K562 (cell line): Measurements from ENCODE around the gene GUCA2B. TPM values are rescaled to one million over a fixed set of nuclear protein-coding genes. Genes with fewer than 3 reads are reported as not detected.

Experiments used
- ATAC-seq: fragments of 200-7000 bp; cut with Tn5 transposase; 3 replicates; pipeline ENCODE4 v1.9.1; 2020; ENCODE audit warnings: moderate library complexity
- BruUV-seq: library from RNA; stranded (reverse); fragments of 400-500 nt; replicated peaks from 2 replicates; lab custom pipeline; 2021; lab: Mats Ljungman, UMichigan
- CTCF ChIA-PET: fragments of 300-600 bp; formaldehyde crosslinking; extraction: SDS; loops from one replicate; lab custom pipeline; 2021; ENCODE audit warnings: low intra/inter-chr PET ratio; lab: Yijun Ruan, JAX
- POLR2A ChIA-PET: fragments of 300-600, 350-650 bp; sonication (Branson Sonifier 250); formaldehyde crosslinking; extraction: SDS; loops from one replicate; lab custom pipeline; 2021; ENCODE audit warnings: antibody characterized with exemption, inconsistent platforms; lab: Yijun Ruan, JAX
- DNase-seq, 4 experiments: peaks; one replicate each; pipeline versions ENCODE4 v3.0.0 to v3.0.0-alpha.2; 2011 to 2018; ENCODE audit warnings: low spot score in 3 of 4, mixed read lengths in 3 of 4; ENCODE audit errors: extremely low read depth in 1 of 4
- FAIRE-seq: peaks from 2 replicates; lab custom pipeline; 2011; peaks lifted over from hg19 to GRCh38; lab: Jason Lieb, UNC
- H2AFZ ChIP-seq: 2 replicates; pipeline ENCODE4 v1.6.0; 2011; ENCODE audit warnings: low read depth, low read length, control low read depth, inconsistent platforms
- H3K27ac ChIP-seq: fragments of 200-600 bp; 3 replicates; pipeline ENCODE4 v1.8.0; 2011; ENCODE audit warnings: low read depth, mild to moderate bottlenecking, control low read depth, inconsistent platforms, low read length, moderate library complexity, mixed read lengths; ENCODE audit errors: extremely low read depth
- H3K27me3 ChIP-seq, 2 experiments: fragments of 300-600 bp in 1 of 2; 2 replicates in 1 of 2; 3 replicates in 1 of 2; pipeline versions ENCODE4 v1.6.0 to v1.8.0; 2011; ENCODE audit warnings: inconsistent platforms in 2 of 2, low read length in 2 of 2, mild to moderate bottlenecking in 1 of 2, mixed read lengths in 1 of 2, moderate library complexity in 1 of 2; ENCODE audit not compliant: control insufficient read depth in 2 of 2, insufficient read depth in 2 of 2
- H3K36me3 ChIP-seq: fragments of 300-600 bp; 3 replicates; pipeline ENCODE4 v1.8.0; 2011; ENCODE audit warnings: mild to moderate bottlenecking, low read length, inconsistent platforms; ENCODE audit not compliant: control insufficient read depth, insufficient read depth
- H3K4me1 ChIP-seq, 2 experiments: fragments of 200-600 bp in 1 of 2; replicated peaks in 1 of 2; 2 replicates in 1 of 2; 3 replicates in 1 of 2; pipeline versions ENCODE4 v1.5.1 to v1.8.0; 2011; ENCODE audit warnings: inconsistent platforms in 2 of 2, low read length in 2 of 2, mild to moderate bottlenecking in 1 of 2, mixed read lengths in 1 of 2, moderate library complexity in 1 of 2; ENCODE audit not compliant: control insufficient read depth in 2 of 2, insufficient read depth in 2 of 2
- H3K4me2 ChIP-seq: 2 replicates; pipeline ENCODE4 v1.6.1; 2011; ENCODE audit warnings: low read length, control low read depth, inconsistent platforms, mixed read lengths; ENCODE audit not compliant: insufficient read depth
- H3K4me3 ChIP-seq: fragments of 200-600 bp; sonication (generic), shearing (Covaris generic); 2 replicates; pipeline ENCODE4 v1.5.1; 2016; ENCODE audit warnings: control low read depth, inconsistent platforms
- H3K79me2 ChIP-seq: fragments of 200-600 bp; 3 replicates; pipeline ENCODE4 v1.8.0; 2011; ENCODE audit warnings: low read length, inconsistent platforms; ENCODE audit not compliant: control insufficient read depth, insufficient read depth
- H3K9ac ChIP-seq, 2 experiments: 2 replicates each; pipeline versions ENCODE4 v1.6.0 to v1.6.1; 2011; ENCODE audit warnings: low read depth in 2 of 2, low read length in 2 of 2, control low read depth in 1 of 2, inconsistent platforms in 1 of 2, mild to moderate bottlenecking in 1 of 2, mixed read lengths in 1 of 2; ENCODE audit not compliant: insufficient read depth in 1 of 2
- H3K9me1 ChIP-seq: one replicate; pipeline ENCODE4 v1.6.0; 2011; ENCODE audit warnings: inconsistent platforms, mild to moderate bottlenecking, low read length, moderate library complexity; ENCODE audit not compliant: control insufficient read depth, insufficient read depth
- H3K9me3 ChIP-seq: replicated peaks from 2 replicates; pipeline ENCODE4 v1.5.1; 2011; ENCODE audit warnings: low read depth, low read length, inconsistent platforms; ENCODE audit not compliant: control insufficient read depth, insufficient read depth
- H4K20me1 ChIP-seq: replicated peaks from 2 replicates; pipeline ENCODE4 v1.6.1; 2011; ENCODE audit warnings: low read length, inconsistent platforms, mixed read lengths; ENCODE audit not compliant: control insufficient read depth, insufficient read depth
- BRF1 ChIP-seq: IDR thresholded peaks from 3 replicates; pipeline ENCODE4 v1.6.1; 2011; ENCODE audit warnings: borderline replicate concordance, mild to moderate bottlenecking; ENCODE audit not compliant: insufficient read length; ENCODE audit errors: extremely low read depth
- ETV1 ChIP-seq: fragments of 450-650 bp; conservative IDR thresholded peaks from 2 replicates; pipeline ENCODE4 v1.6.1; 2016; ENCODE audit warnings: missing genetic modification characterization, control low read depth, low read depth, missing compliant biosample characterization
- HDAC2 ChIP-seq: fragments of 450-650 bp; IDR thresholded peaks from 2 replicates; pipeline ENCODE4 v1.6.1; 2016; ENCODE audit warnings: mild to moderate bottlenecking
- NFIX ChIP-seq: fragments of 250-450 bp; sonication (Bioruptor Pico); IDR thresholded peaks from 2 replicates; pipeline ENCODE4 v1.4.0; 2020; ENCODE audit warnings: low read depth, mild to moderate bottlenecking, moderate library complexity
- POLR3A ChIP-seq: IDR thresholded peaks from 2 replicates; pipeline ENCODE4 v1.6.1; 2011; ENCODE audit warnings: borderline replicate concordance, mild to moderate bottlenecking, moderate library complexity; ENCODE audit not compliant: insufficient read length, insufficient read depth; ENCODE audit errors: extremely low read depth
- RBM17 ChIP-seq: fragments of 200-400 bp; formaldehyde crosslinking; IDR thresholded peaks from 2 replicates; pipeline ENCODE4 v1.6.1; 2017; ENCODE audit warnings: low read depth, mild to moderate bottlenecking, low read length, borderline replicate concordance
- ZNF707 ChIP-seq: fragments of 250-450 bp; sonication (Bioruptor Pico); conservative IDR thresholded peaks from 2 replicates; pipeline ENCODE4 v1.8.0; 2022; ENCODE audit warnings: inconsistent platforms, mild to moderate bottlenecking, moderate library complexity
- WGBS: fragments of 100-300 bp; shearing (Covaris generic); methylation state at CpG from one replicate; pipeline ENCODE4 v1.1.6; 2016; ENCODE audit warnings: low coverage, mixed read lengths; ENCODE audit not compliant: insufficient coverage; ENCODE audit errors: missing lambda C conversion rate; 5-methylcytosine and 5-hydroxymethylcytosine counted together
- in situ Hi-C: fragments of 300-500 bp; cut with MboI; formaldehyde crosslinking; loops from 4 replicates; pipeline ENCODE4 v1.15.0; 2018; ENCODE audit warnings: inconsistent platforms, mixed read lengths
- intact Hi-C: fragments of 100-400 bp; cut with micrococcal nuclease; formaldehyde crosslinking; loops from 2 replicates; pipeline ENCODE4 v1.14.2; 2022
- polyA plus RNA-seq, 8 experiments: library from polyadenylated mRNA; depleted of rRNA in 4 of 8; stranded (reverse) in 5 of 8; unstranded in 3 of 8; fragments of >200 nt; fragmentation: Nextera tagmentation in 2 of 8; fragmentation: Illumina TruSeq in 1 of 8; extraction: Ambion mirVana in 2 of 8; extraction: Trizol in 1 of 8; gene quantifications; 2 replicates each; pipeline versions ENCODE4 v1.2.1 to v1.2.3, GENCODE V29; 2011 to 2014; ENCODE audit warnings: inconsistent platforms in 1 of 8, missing spikeins in 1 of 8
- total RNA-seq, 7 experiments: library from RNA; depleted of rRNA in 6 of 7; stranded (reverse); fragments of >200 nt in 6 of 7; fragmentation: Illumina TruSeq in 2 of 7; extraction: Trizol in 2 of 7; gene quantifications; 2 replicates each; pipeline versions ENCODE4 v1.2.1 to v1.2.3, GENCODE V29; 2011 to 2021; ENCODE audit warnings: low replicate concordance in 1 of 7
- TF ChIP-seq, protein P1 (sequence below): fragments of 450-650 bp; formaldehyde crosslinking; IDR thresholded peaks from 2 replicates; pipeline ENCODE4 v1.4.0; 2020; ENCODE audit warnings: mild to moderate bottlenecking, mixed read lengths
- TF ChIP-seq, protein P2 (sequence below): fragments of 450-650 bp; formaldehyde crosslinking; IDR thresholded peaks from 2 replicates; pipeline ENCODE4 v1.4.0; 2022; ENCODE audit warnings: missing genetic modification characterization
- TF ChIP-seq, protein P3 (sequence below): sonication (generic); formaldehyde crosslinking; IDR thresholded peaks from 2 replicates; pipeline ENCODE4 v1.9.0; 2022; ENCODE audit warnings: mild to moderate bottlenecking, missing genetic modification reagents

Gene GUCA2B
- total and polyA plus RNA-seq, 9 of the 15 experiments (the other 6 are each of a cell fraction or from before 2014, with no cell fraction given): not detected

DNA sequence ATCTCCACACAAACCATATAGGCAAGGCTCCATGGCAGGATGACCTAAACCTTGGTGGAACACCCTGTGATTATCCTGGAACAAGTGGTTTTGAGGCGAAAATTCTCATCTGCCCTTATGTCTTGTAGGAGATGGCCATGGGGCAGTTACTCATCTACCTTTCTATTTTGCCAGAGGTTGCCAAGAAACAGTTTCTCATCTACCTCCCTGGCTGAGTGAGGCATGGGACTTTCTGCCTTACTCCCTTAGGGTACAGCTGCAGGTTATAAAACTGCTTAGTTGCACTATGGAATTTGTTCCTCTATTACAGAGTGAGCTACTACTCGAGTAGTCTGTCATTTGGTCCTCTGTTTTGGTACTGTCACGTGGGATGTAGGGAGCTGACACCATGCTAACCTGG, 42.6 kb downstream of the GUCA2B start:
- H3K27me3 ChIP-seq: no peaks in the 10 kb centered on the region
- ChIA-PET CTCF (no interaction called here), POLR2A (no interaction called here)
- no peaks in the 10 kb centered on the region for H3K9me1 ChIP-seq
- no peaks in the 10 kb centered on the region for H3K9me3 ChIP-seq
- no peak for ATAC-seq
- 82% methylated on average over 3 of the region's 3 CpGs for WGBS
- no peak for DNase-seq
- no peaks in the 10 kb centered on the region for H4K20me1 ChIP-seq
- no peak overlapping the region for H3K27ac ChIP-seq
- FAIRE-seq: no peak
- in situ Hi-C loops: no loop called here
- H3K9ac ChIP-seq: no peak overlapping the region
- no peaks in the 10 kb centered on the region for H3K4me1 ChIP-seq
- H2AFZ ChIP-seq: no peak overlapping the region
- BruUV-seq: no TSS peak
- H3K4me3 ChIP-seq: no peak overlapping the region
- H3K79me2 ChIP-seq: no peaks in the 10 kb centered on the region
- intact Hi-C loops: no loop called here
- H3K4me2 ChIP-seq: no peak overlapping the region
- peaks cover 58% of the 10 kb centered on the region for H3K36me3 ChIP-seq
- TF ChIP-seq POLR3A: no peak
- no peak for TF ChIP-seq NFIX (CRISPR knock-in tag)
- TF ChIP-seq, protein P1, sequence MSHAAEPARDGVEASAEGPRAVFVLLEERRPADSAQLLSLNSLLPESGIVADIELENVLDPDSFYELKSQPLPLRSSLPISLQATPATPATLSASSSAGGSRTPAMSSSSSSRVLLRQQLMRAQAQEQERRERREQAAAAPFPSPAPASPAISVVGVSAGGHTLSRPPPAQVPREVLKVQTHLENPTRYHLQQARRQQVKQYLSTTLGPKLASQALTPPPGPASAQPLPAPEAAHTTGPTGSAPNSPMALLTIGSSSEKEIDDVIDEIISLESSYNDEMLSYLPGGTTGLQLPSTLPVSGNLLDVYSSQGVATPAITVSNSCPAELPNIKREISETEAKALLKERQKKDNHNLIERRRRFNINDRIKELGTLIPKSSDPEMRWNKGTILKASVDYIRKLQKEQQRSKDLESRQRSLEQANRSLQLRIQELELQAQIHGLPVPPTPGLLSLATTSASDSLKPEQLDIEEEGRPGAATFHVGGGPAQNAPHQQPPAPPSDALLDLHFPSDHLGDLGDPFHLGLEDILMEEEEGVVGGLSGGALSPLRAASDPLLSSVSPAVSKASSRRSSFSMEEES (CRISPR knock-in tag): no peak
- no peak for TF ChIP-seq ZNF707 (CRISPR knock-in tag)
- TF ChIP-seq BRF1: no peak
- TF ChIP-seq ETV1 (tag): no peak
- TF ChIP-seq, protein P2, sequence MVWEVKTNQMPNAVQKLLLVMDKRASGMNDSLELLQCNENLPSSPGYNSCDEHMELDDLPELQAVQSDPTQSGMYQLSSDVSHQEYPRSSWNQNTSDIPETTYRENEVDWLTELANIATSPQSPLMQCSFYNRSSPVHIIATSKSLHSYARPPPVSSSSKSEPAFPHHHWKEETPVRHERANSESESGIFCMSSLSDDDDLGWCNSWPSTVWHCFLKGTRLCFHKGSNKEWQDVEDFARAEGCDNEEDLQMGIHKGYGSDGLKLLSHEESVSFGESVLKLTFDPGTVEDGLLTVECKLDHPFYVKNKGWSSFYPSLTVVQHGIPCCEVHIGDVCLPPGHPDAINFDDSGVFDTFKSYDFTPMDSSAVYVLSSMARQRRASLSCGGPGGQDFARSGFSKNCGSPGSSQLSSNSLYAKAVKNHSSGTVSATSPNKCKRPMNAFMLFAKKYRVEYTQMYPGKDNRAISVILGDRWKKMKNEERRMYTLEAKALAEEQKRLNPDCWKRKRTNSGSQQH: no peak
- TF ChIP-seq HDAC2: no peak
- TF ChIP-seq RBM17: no peak
- TF ChIP-seq, protein P3, sequence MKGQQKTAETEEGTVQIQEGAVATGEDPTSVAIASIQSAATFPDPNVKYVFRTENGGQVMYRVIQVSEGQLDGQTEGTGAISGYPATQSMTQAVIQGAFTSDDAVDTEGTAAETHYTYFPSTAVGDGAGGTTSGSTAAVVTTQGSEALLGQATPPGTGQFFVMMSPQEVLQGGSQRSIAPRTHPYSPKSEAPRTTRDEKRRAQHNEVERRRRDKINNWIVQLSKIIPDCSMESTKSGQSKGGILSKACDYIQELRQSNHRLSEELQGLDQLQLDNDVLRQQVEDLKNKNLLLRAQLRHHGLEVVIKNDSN (CRISPR knock-in tag): no peak
